T-cell (primary cell): ENCODE results near the gene CD3G. TPM values are rescaled to one million over a fixed set of nuclear protein-coding genes. Genes with fewer than 3 reads are reported as not detected.

Experiments used
- ATAC-seq, 4 experiments: fragments of 200-7000 bp in 3 of 4; fragments of 150-1000 bp in 1 of 4; cut with Tn5 transposase; replicated peaks in 1 of 4; 1 replicate in 3 of 4; 2 replicates in 1 of 4; pipeline ENCODE4 v1.10.0; 2021; ENCODE audit warnings: moderate library complexity in 3 of 4, mild to moderate bottlenecking in 2 of 4, moderate number of reproducible peaks in 1 of 4
- CTCF ChIA-PET, 2 donors: fragments of 300-600 bp; sonication (Branson Sonifier 250); formaldehyde crosslinking; loops; one replicate each; lab custom pipeline; 2022; ENCODE audit warnings: antibody characterized with exemption in 2 of 2; lab: Charles Lee
- POLR2A ChIA-PET, 2 donors: fragments of 300-600 bp; sonication (Branson Sonifier 250); formaldehyde crosslinking; loops; one replicate each; lab custom pipeline; 2022; ENCODE audit warnings: antibody characterized with exemption in 2 of 2; lab: Charles Lee
- DNase-seq, 35 experiments: peaks; one replicate each; pipeline versions ENCODE4 v3.0.0 to v3.0.0-alpha.2; 2013 to 2023
- H3K27ac ChIP-seq: one replicate; pipeline ENCODE4 v1.5.1; 2013; ENCODE audit warnings: low read length
- H3K27me3 ChIP-seq, 2 experiments: replicated peaks in 1 of 2; 1 replicate in 1 of 2; 2 replicates in 1 of 2; pipeline versions ENCODE4 v1.6.1 to v1.7.0; 2013; ENCODE audit warnings: low read length in 1 of 2, mixed read lengths in 1 of 2; ENCODE audit not compliant: control insufficient read depth in 2 of 2, insufficient read depth in 2 of 2; ENCODE audit errors: extremely low read depth in 1 of 2
- H3K36me3 ChIP-seq, 2 donors: 1 replicate in 1 of 2; 2 replicates in 1 of 2; pipeline versions ENCODE4 v1.6.1 to v1.7.0; 2013; ENCODE audit warnings: low read length in 1 of 2; ENCODE audit not compliant: control insufficient read depth in 2 of 2, insufficient read depth in 1 of 2; ENCODE audit errors: extremely low read depth in 1 of 2
- H3K4me1 ChIP-seq, 2 experiments: 1 replicate in 1 of 2; 2 replicates in 1 of 2; pipeline versions ENCODE4 v1.6.1 to v1.7.0; 2013; ENCODE audit warnings: low read length in 2 of 2, mixed read lengths in 1 of 2; ENCODE audit not compliant: insufficient read depth in 2 of 2, control insufficient read depth in 1 of 2; ENCODE audit errors: extremely low read depth in 1 of 2
- H3K4me3 ChIP-seq, 2 donors: 1 replicate in 1 of 2; 2 replicates in 1 of 2; pipeline versions ENCODE4 v1.5.1 to v1.7.0; 2013; ENCODE audit warnings: mild to moderate bottlenecking in 2 of 2, low read length in 1 of 2, moderate library complexity in 1 of 2; ENCODE audit not compliant: control insufficient read depth in 1 of 2; ENCODE audit errors: extremely low read depth in 1 of 2
- H3K9me3 ChIP-seq: 2 replicates; pipeline ENCODE4 v1.7.0; 2013
- H3K27ac Mint-ChIP-seq, 2 donors: one replicate each; pipeline ENCODE4 v1.8.0; 2020 to 2021; ENCODE audit warnings: mild to moderate bottlenecking in 2 of 2, mixed read lengths in 2 of 2
- H3K27me3 Mint-ChIP-seq, 2 donors: one replicate each; pipeline ENCODE4 v1.8.0; 2021 to 2022; ENCODE audit warnings: mixed read lengths in 2 of 2
- H3K36me3 Mint-ChIP-seq: one replicate; pipeline ENCODE4 v1.8.0; 2021; ENCODE audit warnings: mixed read lengths
- H3K4me1 Mint-ChIP-seq, 3 donors: one replicate each; pipeline ENCODE4 v1.8.0; 2020 to 2022; ENCODE audit warnings: mixed read lengths in 3 of 3, mild to moderate bottlenecking in 1 of 3
- H3K4me3 Mint-ChIP-seq, 3 donors: one replicate each; pipeline ENCODE4 v1.8.0; 2020 to 2022; ENCODE audit warnings: mild to moderate bottlenecking in 3 of 3, mixed read lengths in 3 of 3, moderate library complexity in 3 of 3
- H3K9me3 Mint-ChIP-seq, 3 donors: one replicate each; pipeline ENCODE4 v1.8.0; 2020 to 2022; ENCODE audit warnings: mixed read lengths in 3 of 3
- WGBS: methylation state at CpG from one replicate; pipeline ENCODE4 v1.1.5; 2013; ENCODE audit warnings: missing lambda C conversion rate; ENCODE audit not compliant: insufficient coverage; 5-methylcytosine and 5-hydroxymethylcytosine counted together
- total RNA-seq, 35 experiments: library from RNA in 6 of 35; stranded (reverse) in 6 of 35; fragments of 120-200 nt in 1 of 35; gene quantifications; one replicate each; pipeline versions ENCODE4 v1.2.1 to v1.2.4 and lab custom pipeline; 2013 to 2026

The CD3G gene
- total RNA-seq (100 to 1,000 TPM; 170 to 215 (median 189) TPM), total RNA-seq (lab: John Stamatoyannopoulos, UW) (47.0 to 226 (median 141) reads per million in 29 experiments)
- total RNA-seq (2013), result 358 TPM

DNA sequence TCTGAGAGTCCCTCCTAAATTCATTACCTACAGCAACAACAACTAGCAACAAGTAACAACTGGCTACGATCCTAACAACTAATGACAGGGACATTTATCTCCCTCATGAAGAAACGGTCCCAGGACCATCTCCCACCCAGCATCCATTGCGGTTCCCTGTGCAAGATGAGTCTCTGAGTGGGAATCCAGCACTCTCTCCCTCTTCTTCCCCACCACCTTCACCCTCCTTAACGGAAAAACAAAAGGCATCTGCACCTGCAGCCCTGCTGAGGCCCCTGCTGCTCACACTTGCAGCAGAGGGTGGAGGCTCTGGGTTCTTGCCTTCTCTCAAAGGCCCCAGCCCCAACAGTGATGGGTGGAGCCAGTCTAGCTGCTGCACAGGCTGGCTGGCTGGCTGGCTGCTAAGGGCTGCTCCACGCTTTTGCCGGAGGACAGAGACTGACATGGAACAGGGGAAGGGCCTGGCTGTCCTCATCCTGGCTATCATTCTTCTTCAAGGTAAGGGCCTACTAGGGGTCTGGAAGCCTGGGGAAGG, at the start of gene CD3G:
CD3G (plus strand) TSS at position 364 of the 535 bp plus-strand sequence; CDS start at position 444, 80 bp downstream.
- H3K4me3 ChIP-seq, result peak within 1 kb of the TSS; percentile 73 to 88
- H3K4me1 ChIP-seq, result peaks cover 41 to 59% of the 10 kb centered on the region in 2 experiments
- no peaks in the 10 kb centered on the region for H3K9me3 ChIP-seq
- no peaks in the 10 kb centered on the region for H3K9me3 Mint-ChIP-seq
- peak within 1 kb of the TSS; percentile 85 to 91 (median 87) for H3K4me3 Mint-ChIP-seq
- peaks cover 41% of the 10 kb centered on the region for H3K36me3 Mint-ChIP-seq
- H3K27me3 ChIP-seq, result no peaks in the 10 kb centered on the region
- no peaks in the 10 kb centered on the region for H3K27me3 Mint-ChIP-seq
- H3K4me1 Mint-ChIP-seq, result peaks cover 70 to 91% (median 72%) of the 10 kb centered on the region in 3 donors
- DNase-seq (peak; percentile 48 to 82 (median 70)), ATAC-seq (peak; percentile 81 to 83 (median 82))
- ChIA-PET POLR2A (interaction anchor here (0.6 to 1.6 kb wide), 2 partner anchors 49 to 724 kb away, joined by 5 read pairs; no protein-coding TSS in a partner anchor), CTCF (interaction anchor here in 1 of 2 donors (0.6 to 2.5 kb wide), 3 partner anchors 39 to 146 kb away, joined by 3 to 11 read pairs (median 3); partner anchors contain the start of gene CD3E)
- WGBS, result 6% methylated on average over 5 of the region's 6 CpGs
- peaks cover 9 to 27% of the 10 kb centered on the region in 2 donors for H3K36me3 ChIP-seq
- peak within 1 kb of the TSS; percentile 97 for H3K27ac ChIP-seq
- H3K27ac Mint-ChIP-seq, result peak within 1 kb of the TSS; percentile 98 to 100

DNA sequence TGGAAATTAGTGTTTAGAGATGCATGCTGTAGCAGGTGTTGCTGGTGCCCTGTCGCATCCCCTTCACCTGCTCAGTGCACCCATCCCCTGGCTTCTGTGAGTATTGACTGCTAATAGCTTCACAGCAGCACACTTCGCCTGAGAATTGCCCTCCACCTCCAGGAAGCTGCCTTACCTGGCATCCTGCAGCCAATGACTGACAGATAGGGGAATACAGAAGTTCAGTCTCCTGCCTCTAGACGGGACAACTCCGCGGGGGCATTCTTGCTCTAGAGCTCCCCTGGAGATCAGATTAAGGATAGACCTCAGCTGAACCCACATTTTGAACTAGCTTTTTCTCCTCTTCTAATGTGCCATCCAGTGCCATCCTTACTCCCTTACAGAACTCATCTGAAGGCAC, 48.9 kb upstream of the CD3G start:
- Histone ChIP-seq H3K27me3 (no peaks in the 10 kb centered on the region), H3K9me3 (no peaks in the 10 kb centered on the region), H3K4me3 (no peak overlapping the region), H3K27ac (no peak overlapping the region), H3K36me3 (no peaks in the 10 kb centered on the region), H3K4me1 (peaks cover 0 to 11% of the 10 kb centered on the region in 2 experiments)
- no peaks in the 10 kb centered on the region for H3K36me3 Mint-ChIP-seq
- POLR2A ChIA-PET, result interaction anchor here (1.0 to 1.4 kb wide), 2 partner anchors 44 to 50 kb away, joined by 3 to 5 read pairs; partner anchors contain the start of gene CD3G (in 1 of the 2)
- H3K4me3 Mint-ChIP-seq, result no peak overlapping the region
- H3K4me1 Mint-ChIP-seq, result peaks cover 21 to 22% (median 22%) of the 10 kb centered on the region in 3 donors
- WGBS, result 100% methylated on average over 1 of the region's 5 CpGs
- ATAC-seq (peak in 2 of 4 experiments; percentile 24 to 42), DNase-seq (peak in 1 of 35 experiments; percentile 24)
- no peak overlapping the region for H3K27ac Mint-ChIP-seq
- H3K9me3 Mint-ChIP-seq, result no peaks in the 10 kb centered on the region
- no peaks in the 10 kb centered on the region for H3K27me3 Mint-ChIP-seq
- CTCF ChIA-PET, result interaction anchor here (0.7 to 2.5 kb wide), 36 partner anchors 8 to 193 kb away, joined by 3 to 20 read pairs (median 4); partner anchors contain the start of genes CD3D (in 1 of the 2), CD3E (in 1 of the 2), CD3G (in 1 of the 2) and JAML (in 1 of the 2)

DNA sequence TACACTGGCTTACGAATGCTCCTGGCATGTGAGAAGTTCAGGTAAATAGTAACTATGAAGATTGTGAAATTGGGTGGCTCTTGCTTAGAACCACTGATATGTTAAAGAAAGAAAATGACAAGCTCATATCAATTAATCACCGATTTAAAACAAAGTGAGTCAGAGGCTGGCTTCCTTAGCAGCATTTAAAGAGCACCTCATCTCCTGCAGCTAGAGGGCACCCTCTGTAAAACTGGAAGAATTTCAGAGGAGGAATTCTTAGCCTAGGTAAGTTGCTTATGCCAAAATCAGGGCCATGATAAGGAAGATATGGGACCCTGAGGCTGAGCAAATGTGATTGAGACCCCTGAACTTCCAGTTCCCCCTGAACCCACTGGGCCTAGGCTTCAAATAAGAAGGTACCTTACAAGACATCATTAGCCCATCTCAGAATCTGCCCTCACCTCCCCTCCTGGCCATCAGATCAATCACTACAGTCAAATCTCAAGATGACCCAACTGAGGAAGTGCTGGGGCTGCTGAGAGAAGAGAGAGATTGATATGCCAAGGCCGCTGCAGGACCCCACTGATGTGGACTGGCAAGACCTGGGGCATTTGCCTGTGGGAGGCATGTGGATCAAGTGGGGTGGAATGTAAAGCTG, 48.2 kb upstream of the CD3G start:
- POLR2A ChIA-PET, result interaction anchor here (1.0 to 1.4 kb wide), 2 partner anchors 43 to 49 kb away, joined by 3 to 5 read pairs; partner anchors contain the start of gene CD3G (in 1 of the 2)
- CTCF ChIA-PET, result interaction anchor here (0.5 to 2.5 kb wide), 39 partner anchors 8 to 193 kb away, joined by 3 to 20 read pairs (median 4); partner anchors contain the start of genes CD3D (in 1 of the 2), CD3E (in 1 of the 2), CD3G (in 1 of the 2) and JAML (in 1 of the 2)

DNA sequence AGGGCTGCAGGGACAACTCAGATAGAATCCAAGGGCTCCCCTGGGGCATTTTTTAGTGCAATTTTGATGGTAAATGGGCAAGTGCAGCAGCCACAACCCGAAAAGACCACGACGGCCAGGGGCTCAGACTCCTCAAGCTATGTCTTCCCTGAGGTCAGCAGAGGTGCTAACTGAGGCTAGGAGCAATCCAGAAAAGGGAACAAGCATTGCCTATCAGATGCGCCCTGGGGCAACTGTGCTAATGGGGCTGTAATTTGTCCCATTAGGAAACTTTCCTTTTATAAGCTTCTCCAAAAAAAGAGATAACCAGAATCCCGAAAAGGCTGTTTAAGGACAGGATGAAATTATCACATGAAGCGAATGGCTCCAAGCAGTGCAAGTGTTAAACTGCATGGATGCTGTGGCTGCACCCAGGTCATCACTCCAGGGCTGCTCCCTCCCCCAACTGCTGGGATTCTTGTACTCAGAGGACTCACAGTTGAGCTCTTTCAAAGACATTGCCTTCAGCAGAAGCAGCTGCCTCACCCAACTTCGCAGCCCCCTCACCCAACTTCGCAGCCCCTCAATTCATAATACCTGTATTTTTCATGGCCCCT, 42.4 kb upstream of the CD3G start:
- Mint-ChIP-seq H3K4me1 (peaks cover 45 to 60% (median 58%) of the 10 kb centered on the region in 3 donors), H3K27me3 (no peaks in the 10 kb centered on the region), H3K27ac (peak overlapping the region; percentile 100), H3K36me3 (peaks cover 12% of the 10 kb centered on the region), H3K4me3 (peak overlapping the region in 1 of 3 donors; percentile 99), H3K9me3 (no peaks in the 10 kb centered on the region)
- H3K36me3 ChIP-seq, result no peaks in the 10 kb centered on the region
- no peak overlapping the region for H3K27ac ChIP-seq
- H3K9me3 ChIP-seq, result no peaks in the 10 kb centered on the region
- ChIA-PET POLR2A (interaction anchor here in 1 of 2 donors (0.6 to 0.8 kb wide), 4 partner anchors 17 to 288 kb away, joined by 3 to 9 read pairs (median 4); no protein-coding TSS in a partner anchor), CTCF (interaction anchor here (0.8 to 2.0 kb wide), 7 partner anchors 10 to 103 kb away, joined by 3 to 27 read pairs (median 5); no protein-coding TSS in a partner anchor)
- H3K4me3 ChIP-seq, result no peak overlapping the region
- H3K4me1 ChIP-seq, result peaks cover 15 to 42% of the 10 kb centered on the region in 2 experiments
- DNase-seq, result no peak
- ATAC-seq, result no peak
- no peaks in the 10 kb centered on the region for H3K27me3 ChIP-seq
- 86% methylated on average over 6 of the region's 8 CpGs for WGBS

More for the DNA sequence above, 48.2 kb upstream of the CD3G start:
- H3K4me1 ChIP-seq, result peaks cover 0 to 8% of the 10 kb centered on the region in 2 experiments
- H3K36me3 ChIP-seq, result no peaks in the 10 kb centered on the region
- peak in 27 of 35 experiments; percentile 8 to 76 (median 36) for DNase-seq
- H3K27me3 ChIP-seq, result no peaks in the 10 kb centered on the region
- peaks cover 21 to 22% (median 22%) of the 10 kb centered on the region in 3 donors for H3K4me1 Mint-ChIP-seq
- no peak overlapping the region for H3K4me3 ChIP-seq
- no peaks in the 10 kb centered on the region for H3K9me3 Mint-ChIP-seq
- peak; percentile 79 to 83 (median 80) for ATAC-seq
- H3K9me3 ChIP-seq, result no peaks in the 10 kb centered on the region
- peak overlapping the region; percentile 79 to 80 for H3K27ac Mint-ChIP-seq
- H3K27ac ChIP-seq, result peak overlapping the region; percentile 14
- no peak overlapping the region for H3K4me3 Mint-ChIP-seq
- 88% methylated on average over 1 of the region's 3 CpGs for WGBS
- H3K36me3 Mint-ChIP-seq, result no peaks in the 10 kb centered on the region
- no peaks in the 10 kb centered on the region for H3K27me3 Mint-ChIP-seq

DNA sequence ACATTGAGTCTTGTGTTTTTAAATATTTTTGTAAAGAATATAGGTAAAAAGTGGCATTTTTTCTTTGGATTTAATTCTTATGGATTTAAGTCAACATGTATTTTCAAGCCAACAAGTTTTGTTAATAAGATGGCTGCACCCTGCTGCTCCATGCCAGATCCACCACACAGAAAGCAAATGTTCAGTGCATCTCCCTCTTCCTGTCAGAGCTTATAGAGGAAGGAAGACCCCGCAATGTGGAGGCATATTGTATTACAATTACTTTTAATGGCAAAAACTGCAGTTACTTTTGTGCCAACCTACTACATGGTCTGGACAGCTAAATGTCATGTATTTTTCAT, 39.9 kb upstream of the CD3G start:
- peaks cover 0 to 24% of the 10 kb centered on the region in 2 donors for H3K36me3 ChIP-seq
- no CpG with 5 or more reads among the region's 1 CpG for WGBS
- DNase-seq, result peak in 2 of 35 experiments; percentile 15 to 38
- H3K27me3 ChIP-seq, result no peaks in the 10 kb centered on the region
- peak overlapping the region; percentile 95 to 99 (median 99) for H3K4me3 Mint-ChIP-seq
- H3K27me3 Mint-ChIP-seq, result no peaks in the 10 kb centered on the region
- H3K9me3 ChIP-seq, result no peaks in the 10 kb centered on the region
- peaks cover 30% of the 10 kb centered on the region for H3K36me3 Mint-ChIP-seq
- ChIA-PET CTCF (interaction anchor here (0.5 to 3.0 kb wide), 11 partner anchors 8 to 106 kb away, joined by 3 to 20 read pairs (median 3); partner anchors contain the start of gene MPZL3 (in 1 of the 2)), POLR2A (interaction anchor here (0.6 to 1.7 kb wide), 6 partner anchors 35 to 52 kb away, joined by 3 to 5 read pairs (median 4); partner anchors contain the start of genes CD3D (in 1 of the 2) and MPZL3 (in 1 of the 2))
- peak overlapping the region; percentile 91 for H3K27ac ChIP-seq
- H3K4me3 ChIP-seq, result peak overlapping the region in 1 of 2 donors; percentile 87
- peaks cover 36 to 58% of the 10 kb centered on the region in 2 experiments for H3K4me1 ChIP-seq
- ATAC-seq, result peak; percentile 32 to 58 (median 34)
- no peaks in the 10 kb centered on the region for H3K9me3 Mint-ChIP-seq
- peak overlapping the region; percentile 100 for H3K27ac Mint-ChIP-seq
- H3K4me1 Mint-ChIP-seq, result peaks cover 70 to 85% (median 83%) of the 10 kb centered on the region in 3 donors
